Heart right ventricle (tissue), 16 donors: ENCODE data around the gene SGK1. TPM values are rescaled to one million over a fixed set of nuclear protein-coding genes. Genes with fewer than 3 reads are reported as not detected.

Source experiments
- ATAC-seq, 8 donors: fragments of 200-7000 bp; cut with Tn5 transposase; one replicate each; pipeline ENCODE4 v1.9.1; 2020; ENCODE audit warnings: mild to moderate bottlenecking in 8 of 8, moderate library complexity in 8 of 8, moderate number of reproducible peaks in 1 of 8
- DNase-seq, 2 donors: peaks; one replicate each; pipeline ENCODE4 v3.0.0-alpha.2; 2020
- H3K27ac ChIP-seq, 10 donors: fragments of 200-600 bp; sonication (generic) in 2 of 10; one replicate each; pipeline versions ENCODE4 v1.5.0 to v1.8.0; 2020 to 2022; ENCODE audit warnings: mild to moderate bottlenecking in 3 of 10
- H3K27me3 ChIP-seq, 7 donors: fragments of 200-600 bp; one replicate each; pipeline ENCODE4 v1.8.0; 2021 to 2022; ENCODE audit warnings: mild to moderate bottlenecking in 2 of 7
- H3K36me3 ChIP-seq, 9 donors: fragments of 200-600 bp; sonication (generic) in 1 of 9; one replicate each; pipeline versions ENCODE4 v1.5.0 to v1.8.0; 2020 to 2022; ENCODE audit warnings: mild to moderate bottlenecking in 2 of 9
- H3K4me1 ChIP-seq, 9 donors: fragments of 200-600 bp; sonication (generic) in 1 of 9; one replicate each; pipeline versions ENCODE4 v1.5.0 to v1.8.0; 2020 to 2022; ENCODE audit warnings: mild to moderate bottlenecking in 4 of 9
- H3K4me3 ChIP-seq, 10 donors: fragments of 200-600 bp; sonication (generic) in 2 of 10; one replicate each; pipeline versions ENCODE4 v1.5.0 to v1.8.0; 2020 to 2022; ENCODE audit warnings: mild to moderate bottlenecking in 7 of 10, moderate library complexity in 2 of 10
- H3K9me3 ChIP-seq, 11 donors: fragments of 200-600 bp in 10 of 11; sonication (generic) in 2 of 11; one replicate each; pipeline versions ENCODE4 v1.5.0 to v1.8.0; 2013 to 2022; ENCODE audit warnings: mild to moderate bottlenecking in 2 of 11, control low read depth in 1 of 11, moderate library complexity in 1 of 11
- WGBS, 2 donors: extraction: QIAGEN DNeasy Blood & Tissue Kit; methylation state at CpG; one replicate each; pipeline ENCODE4 v1.1.7; 2013; ENCODE audit warnings: inconsistent platforms in 1 of 2; 5-methylcytosine and 5-hydroxymethylcytosine counted together
- intact Hi-C, 10 donors: fragments of 100-400 bp; cut with DNase I; formaldehyde crosslinking; loops; one replicate each; pipeline versions ENCODE4 v1.11.1 to v1.14.2; 2022
- long read RNA-seq, 3 donors: library from polyadenylated mRNA; unstranded; transcript quantifications; one replicate each; pipeline ENCODE4 v2.0.0, GENCODE V29; 2020 to 2021
- polyA plus RNA-seq, 2 donors: library from polyadenylated mRNA; stranded (reverse); fragments of 200-250 nt; gene quantifications; one replicate each; pipeline ENCODE4 v1.2.3, GENCODE V29; 2013
- total RNA-seq, 10 donors: library from RNA; stranded (reverse); fragmentation: NEBNext Ultra II Directional in 3 of 10; extraction: Animal tissue kit (Norgen Biotek cat#: 25700) in 3 of 10; gene quantifications; one replicate each; pipeline versions ENCODE4 v1.2.1 to v1.2.4, GENCODE V29; 2021 to 2023
- TF ChIP-seq, protein P1 (sequence below), 9 donors: fragments of 200-600 bp; sonication (generic) in 2 of 9; IDR thresholded peaks; one replicate each; pipeline versions ENCODE4 v1.5.0 to v1.8.0; 2021 to 2022; ENCODE audit warnings: antibody characterized with exemption in 9 of 9, mild to moderate bottlenecking in 5 of 9, moderate library complexity in 1 of 9
- donor health status: Arrhythmogenic right ventricular cardiomyopathy.
- donor health status: ischemic (EF 13 %, LVEDD 7.1; RV severe dilation, severe dysfunction).
- donor health status: healthy with polysubstance abuse.
- donor health status: DM: no; HTN: yes; CAD: no.
- donor health status: DM: no; HTN: no; CAD: no.
- donor health status: ischemic (EF 25% LVEDD 6.9; RV normal size, moderate dysfunction).
- donor health status: ischemic (EF 25% LVEDD 5.7; RV mildly dilated, moderate dysfunction).
- donor health status: healthy.
- donor health status: DM: yes; HTN: yes; CAD: no.
- donor health status: Ischemic cardiomyopathy.
- donor health status: ischemic (EF 35%, LVEDD 5.7; RV mildly dilated, moderate dysfunction).
- donor health status: nonischemic (EF 11% LVEDD 7.7; RV severe dilation, severe dysfunction).
- donor health status: DM: yes; HTN: yes; CAD: no.
- donor health status: PGD.
- donor health status: ischemic (EF 29% LVEDD 5.4; RV normal size, mild dysfunction).
- donor health status: nonischemic (EF 23%, LVEDD 6.1; RV moderate dilation, normal function).

SGK1 gene
- total RNA-seq = 100 to 1,000 TPM in 1 of 10 donors, 10 to 100 TPM in 9; 22.5 to 140 (median 39.6) TPM
- 10 to 100 TPM; 42.8 to 48.4 TPM for polyA plus RNA-seq
- long read RNA-seq, donor 1, transcript SGK1-201 (12 exons, 2,401 nt) = major isoform, 7 of 20 reads
- long read RNA-seq, donor 1, transcript SGK1-205 (12 exons, 2,686 nt) = minor isoform, 5 of 20 reads
- long read RNA-seq, donor 1, partial matches to known transcripts = 3 of 20 reads
- long read RNA-seq, donor 1, other reads (novel, unspliced or antisense) = 0 of 20 reads
- long read RNA-seq, donor 2, transcript SGK1-205 (12 exons, 2,686 nt) = minor isoform, 5 of 20 reads
- long read RNA-seq, donor 2, transcript SGK1-201 (12 exons, 2,401 nt) = major isoform, 6 of 20 reads
- long read RNA-seq, donor 2, partial matches to known transcripts = 3 of 20 reads
- long read RNA-seq, donor 2, other reads (novel, unspliced or antisense) = 1 of 20 reads
- long read RNA-seq, donor 3, transcript SGK1-203 (11 exons, 2,414 nt) = minor isoform, 42 of 372 reads
- long read RNA-seq, donor 3, transcript SGK1-201 (12 exons, 2,401 nt) = major isoform, 154 of 372 reads
- long read RNA-seq, donor 3, transcript SGK1-205 (12 exons, 2,686 nt) = minor isoform, 63 of 372 reads
- long read RNA-seq, donor 3, partial matches to known transcripts = 90 of 372 reads
- long read RNA-seq, donor 3, other reads (novel, unspliced or antisense) = 18 of 372 reads

DNA sequence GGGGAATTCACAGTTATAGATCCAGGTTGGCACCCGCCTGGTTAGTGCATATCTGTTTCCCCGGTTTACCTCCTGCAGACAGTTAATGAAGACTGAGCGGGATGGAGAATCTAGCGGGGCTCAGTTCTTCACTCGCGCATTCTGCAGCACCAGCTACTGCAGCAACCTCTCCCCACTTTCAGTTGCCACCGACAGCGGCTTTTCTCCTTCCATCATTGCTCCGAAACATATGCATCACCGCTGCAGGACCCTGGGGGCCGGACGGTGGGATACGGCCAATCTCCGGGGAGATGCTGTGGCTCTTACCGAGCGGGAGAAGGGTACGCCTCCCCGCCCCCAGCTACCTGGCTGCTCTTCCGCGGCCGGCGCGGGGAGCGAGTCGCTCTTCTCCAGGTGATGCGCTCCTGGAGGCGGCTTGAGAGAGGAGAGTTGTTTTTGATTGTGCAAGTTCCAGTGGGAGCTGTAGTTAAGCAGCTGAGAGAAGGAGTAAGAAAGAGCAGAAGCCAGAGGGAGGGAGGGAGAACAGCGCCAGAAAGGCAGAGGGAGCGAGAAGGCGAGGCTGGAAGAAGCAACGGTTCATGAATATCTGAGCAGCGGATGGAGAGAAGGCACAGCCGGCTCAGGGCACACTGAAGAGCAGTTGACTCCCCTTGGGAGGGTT is at the start of gene SGK1:
SGK1 (minus strand) TSS at position 642 of the 661 bp plus-strand sequence. CDS start 652 bp downstream, outside the sequence.
- no peaks in the 10 kb centered on the region for H3K36me3 ChIP-seq
- peaks cover 0 to 25% (median 3%) of the 10 kb centered on the region in 7 donors for H3K27me3 ChIP-seq
- ATAC-seq = peak; percentile 53 to 83 (median 78)
- H3K27ac ChIP-seq = peak within 1 kb of the TSS in 7 of 10 donors; percentile 1 to 67 (median 57)
- TF ChIP-seq, protein P1, sequence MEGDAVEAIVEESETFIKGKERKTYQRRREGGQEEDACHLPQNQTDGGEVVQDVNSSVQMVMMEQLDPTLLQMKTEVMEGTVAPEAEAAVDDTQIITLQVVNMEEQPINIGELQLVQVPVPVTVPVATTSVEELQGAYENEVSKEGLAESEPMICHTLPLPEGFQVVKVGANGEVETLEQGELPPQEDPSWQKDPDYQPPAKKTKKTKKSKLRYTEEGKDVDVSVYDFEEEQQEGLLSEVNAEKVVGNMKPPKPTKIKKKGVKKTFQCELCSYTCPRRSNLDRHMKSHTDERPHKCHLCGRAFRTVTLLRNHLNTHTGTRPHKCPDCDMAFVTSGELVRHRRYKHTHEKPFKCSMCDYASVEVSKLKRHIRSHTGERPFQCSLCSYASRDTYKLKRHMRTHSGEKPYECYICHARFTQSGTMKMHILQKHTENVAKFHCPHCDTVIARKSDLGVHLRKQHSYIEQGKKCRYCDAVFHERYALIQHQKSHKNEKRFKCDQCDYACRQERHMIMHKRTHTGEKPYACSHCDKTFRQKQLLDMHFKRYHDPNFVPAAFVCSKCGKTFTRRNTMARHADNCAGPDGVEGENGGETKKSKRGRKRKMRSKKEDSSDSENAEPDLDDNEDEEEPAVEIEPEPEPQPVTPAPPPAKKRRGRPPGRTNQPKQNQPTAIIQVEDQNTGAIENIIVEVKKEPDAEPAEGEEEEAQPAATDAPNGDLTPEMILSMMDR (IDR thresholded peaks at IDR 0.05) = peak in 1 of 9 donors; percentile 14
- peak in 1 of 2 donors; percentile 24 for DNase-seq
- 3% methylated on average over 33 of the region's 33 CpGs for WGBS, 2 donors
- peaks cover 0 to 23% (median 14%) of the 10 kb centered on the region in 9 donors for H3K4me1 ChIP-seq
- H3K4me3 ChIP-seq = peak within 1 kb of the TSS; percentile 1 to 74 (median 64)
- H3K9me3 ChIP-seq = peaks cover 0 to 7% (median 0%) of the 10 kb centered on the region in 11 donors
- intact Hi-C loops = loop anchor here in 1 of 10 donors (10.0 kb wide), 1 partner anchor 133 kb away; no protein-coding TSS in a partner anchor

DNA sequence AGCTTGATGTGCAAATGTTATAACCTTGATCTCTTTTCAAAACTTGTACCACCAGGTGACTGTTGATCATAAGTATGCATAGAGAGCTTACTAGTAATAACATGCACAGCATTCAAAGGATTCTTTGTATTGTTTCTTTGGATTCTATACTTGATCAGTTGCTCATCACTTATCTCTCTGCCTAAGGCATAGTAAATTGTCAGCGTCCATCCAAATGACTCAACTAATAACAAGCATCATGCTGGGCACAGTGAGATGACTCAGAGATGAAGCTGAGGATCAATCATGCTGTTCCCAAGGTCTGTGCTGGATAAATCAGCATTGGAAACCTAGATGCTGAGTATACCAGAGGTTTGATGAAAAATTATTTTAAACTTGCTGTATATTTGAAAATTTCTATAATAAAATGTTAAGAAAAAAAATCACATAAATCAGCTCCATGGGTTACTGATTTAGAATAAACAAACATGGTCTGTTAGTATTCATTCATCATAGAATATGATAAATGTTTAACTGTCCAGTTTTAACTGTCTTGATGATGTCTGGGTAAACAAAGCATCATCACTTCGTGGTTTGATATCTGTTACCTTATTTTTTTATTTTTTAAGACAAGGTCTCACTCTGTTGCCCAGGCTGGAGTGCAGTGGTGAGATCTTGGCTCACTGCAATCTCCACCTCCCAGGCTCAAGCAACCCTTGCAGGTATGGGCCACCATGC is 45.6 kb upstream of the SGK1 start:
- peaks cover 0 to 6% (median 2%) of the 10 kb centered on the region in 9 donors for H3K4me1 ChIP-seq
- intact Hi-C loops = no loop called here
- H3K4me3 ChIP-seq = no peak overlapping the region
- TF ChIP-seq, protein P1 (IDR thresholded peaks at IDR 0.05) = no peak
- no peaks in the 10 kb centered on the region for H3K9me3 ChIP-seq
- no peak for DNase-seq
- no peaks in the 10 kb centered on the region for H3K27me3 ChIP-seq
- H3K36me3 ChIP-seq = no peaks in the 10 kb centered on the region
- H3K27ac ChIP-seq = no peak overlapping the region
- ATAC-seq = no peak
- WGBS, 2 donors = 91% methylated on average over 2 of the region's 2 CpGs

DNA sequence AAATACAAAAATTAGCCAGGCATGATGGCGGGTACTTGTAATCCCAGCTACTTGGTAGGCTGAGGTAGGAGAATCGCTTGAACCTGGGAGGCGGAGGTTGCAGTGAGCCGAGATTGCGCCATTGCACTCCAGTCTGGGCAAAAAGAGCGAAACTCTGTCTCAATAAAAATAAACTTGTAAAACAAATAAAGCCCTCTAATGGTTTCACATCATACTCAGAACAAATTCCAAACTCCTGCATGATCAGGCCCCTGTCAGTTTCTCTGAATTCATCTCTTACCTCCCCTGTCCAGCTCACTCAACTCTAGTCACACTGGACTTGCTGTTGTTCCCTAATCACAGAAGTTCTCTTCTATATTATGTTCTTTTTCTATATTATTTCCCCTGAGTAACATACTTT is 43.1 kb upstream of the SGK1 start:
- H3K4me1 ChIP-seq = peaks cover 0 to 11% (median 4%) of the 10 kb centered on the region in 9 donors
- no peaks in the 10 kb centered on the region for H3K36me3 ChIP-seq
- no peak for ATAC-seq
- WGBS, 2 donors = 96 to 100% methylated on average over 6 of the region's 6 CpGs
- no peak for DNase-seq
- H3K9me3 ChIP-seq = peaks cover 0 to 5% (median 0%) of the 10 kb centered on the region in 11 donors
- intact Hi-C loops = no loop called here
- TF ChIP-seq, protein P1 (IDR thresholded peaks at IDR 0.05) = no peak
- H3K27me3 ChIP-seq = no peaks in the 10 kb centered on the region
- no peak overlapping the region for H3K27ac ChIP-seq
- no peak overlapping the region for H3K4me3 ChIP-seq
